ENCODE measurements around the gene THBS3. TPM values are rescaled to one million over a fixed set of nuclear protein-coding genes. Genes with fewer than 3 reads are reported as not detected.
"Not testable (repeated sequence)": the region's sequence is repeated elsewhere in the genome, so short reads cannot be mapped to it uniquely, and the experiment has no call there.

The THBS3 gene
- polyA plus RNA-seq, 5 donors: 37.5 to 47.0 (median 42.8) TPM

DNA sequence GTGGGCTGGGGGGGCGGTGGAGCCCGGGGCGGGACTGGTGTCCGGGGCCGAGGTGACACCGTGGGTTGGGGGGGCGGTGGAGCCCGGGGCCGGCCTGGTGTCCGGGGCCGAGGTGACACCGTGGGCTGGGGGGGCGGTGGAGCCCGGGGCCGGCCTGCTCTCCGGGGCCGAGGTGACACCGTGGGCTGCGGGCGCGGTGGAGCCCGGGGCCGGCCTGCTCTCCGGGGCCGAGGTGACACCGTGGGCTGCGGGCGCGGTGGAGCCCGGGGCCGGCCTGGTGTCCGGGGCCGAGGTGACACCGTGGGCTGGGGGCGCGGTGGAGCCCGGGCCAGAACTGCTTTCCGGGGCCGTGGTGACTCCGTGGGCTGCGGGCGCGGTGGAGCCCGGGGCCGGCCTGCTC is 17.8 kb downstream of the THBS3 start:
- not testable (repeated sequence) for DNase-seq

DNA sequence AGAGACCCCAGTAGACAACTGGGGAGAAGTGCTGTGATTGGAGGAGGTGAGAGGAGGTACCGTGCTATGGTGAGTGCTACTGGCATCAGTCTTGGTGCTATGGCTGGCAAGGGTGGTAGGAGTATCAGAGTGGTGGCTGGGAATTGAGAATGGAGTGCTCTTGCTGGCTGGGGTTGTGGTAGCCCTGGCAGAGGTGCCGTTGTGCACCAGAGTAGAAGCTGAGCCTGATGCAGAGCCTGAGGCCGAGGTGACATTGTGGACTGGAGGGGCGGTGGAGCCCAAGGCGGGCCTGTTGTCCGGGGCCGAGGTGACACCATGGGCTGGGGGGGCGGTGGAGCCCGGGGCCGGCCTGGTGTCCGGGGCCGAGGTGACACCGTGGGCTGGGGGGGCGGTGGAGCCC is 19.4 kb downstream of the THBS3 start:
- DNase-seq: no peak

DNA sequence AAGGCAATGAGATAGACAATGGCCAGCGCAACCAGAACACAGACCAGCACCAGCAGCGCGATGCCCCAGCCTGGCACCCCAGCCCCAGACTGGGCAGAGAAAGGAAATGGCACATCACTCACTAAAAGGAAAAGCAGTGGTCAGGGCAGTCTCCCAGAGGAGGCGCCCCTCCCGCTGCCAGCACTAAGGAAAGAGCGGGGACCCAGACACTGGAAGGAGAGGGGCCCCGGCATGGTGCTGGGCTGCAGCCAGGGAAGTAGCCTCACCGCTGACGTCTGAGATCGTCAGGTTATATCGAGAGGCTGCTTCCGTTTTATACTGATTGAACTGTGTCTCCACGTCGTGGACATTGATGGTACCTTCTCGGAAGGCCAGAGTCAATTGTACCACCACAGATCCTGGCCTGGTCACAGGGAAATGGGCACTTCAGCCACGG is 20.2 kb downstream of the THBS3 start:
- DNase-seq: no peak

DNA sequence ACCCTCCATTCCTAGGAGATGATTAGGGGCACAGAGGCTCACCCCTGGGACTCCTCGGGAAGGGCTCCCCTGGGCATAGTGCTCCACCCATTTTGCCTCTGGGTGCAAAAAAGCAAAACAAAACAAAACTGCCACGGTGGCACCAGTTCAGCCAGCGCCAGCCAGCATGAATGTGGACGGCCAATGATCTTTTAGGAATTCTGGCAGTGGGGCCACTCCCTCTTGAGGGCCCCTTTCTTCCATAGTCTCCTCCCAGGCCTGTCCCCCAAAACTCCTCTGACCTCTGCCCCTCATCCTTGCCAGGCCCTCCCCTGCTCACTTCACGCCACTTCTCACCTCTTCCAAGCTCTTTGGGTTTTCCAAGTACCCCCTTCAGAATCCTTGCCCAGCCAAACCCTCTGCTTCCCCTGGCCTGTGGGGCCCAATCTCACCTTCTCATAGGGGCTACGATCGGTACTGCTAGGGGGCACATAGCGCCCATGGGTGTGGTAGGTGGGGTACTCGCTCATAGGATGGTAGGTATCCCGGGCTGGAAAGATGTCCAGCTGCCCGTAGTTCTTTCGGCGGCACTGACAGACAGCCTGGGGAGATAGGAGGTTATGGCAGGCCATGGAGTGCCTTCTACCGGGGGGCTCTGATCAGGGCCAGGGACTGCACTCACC is 20.8 kb downstream of the THBS3 start:
- DNase-seq: no peak

DNA sequence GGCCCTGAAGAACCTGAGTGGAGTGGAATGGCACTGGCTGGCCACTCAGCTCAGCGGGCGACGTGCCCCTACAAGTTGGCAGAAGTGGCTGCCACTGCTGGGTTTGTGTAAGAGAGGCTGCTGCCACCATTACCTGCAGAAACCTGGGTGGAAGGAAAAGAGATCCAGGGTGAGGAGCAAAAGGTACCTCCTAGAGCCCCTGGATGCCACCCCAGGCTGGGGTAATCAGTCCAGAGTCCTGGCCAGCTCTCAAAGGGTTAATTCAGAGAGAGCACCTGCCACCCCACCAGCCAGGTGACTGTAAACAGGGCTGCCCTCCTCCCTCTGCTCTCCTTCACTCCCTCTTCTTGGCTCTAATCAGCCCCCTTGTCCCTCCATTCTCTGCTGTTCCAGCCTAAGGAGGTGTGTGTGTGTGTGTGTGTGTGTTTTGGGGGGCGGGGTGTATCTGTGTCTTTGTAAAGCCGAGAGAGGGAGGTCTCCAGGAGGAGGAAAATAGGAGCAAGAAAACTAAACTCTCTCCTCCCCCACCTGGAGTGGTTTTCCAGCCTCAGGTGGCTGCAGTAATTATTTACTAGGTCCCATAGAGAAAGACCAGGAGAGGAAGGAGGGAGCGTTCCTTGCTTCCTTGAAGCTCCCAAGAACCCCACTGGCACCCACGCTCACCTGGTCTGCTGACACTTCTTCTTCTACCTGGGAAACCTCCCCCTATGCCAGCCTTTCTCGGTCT is 21.5 kb downstream of the THBS3 start:
- DNase-seq: no peak

DNA sequence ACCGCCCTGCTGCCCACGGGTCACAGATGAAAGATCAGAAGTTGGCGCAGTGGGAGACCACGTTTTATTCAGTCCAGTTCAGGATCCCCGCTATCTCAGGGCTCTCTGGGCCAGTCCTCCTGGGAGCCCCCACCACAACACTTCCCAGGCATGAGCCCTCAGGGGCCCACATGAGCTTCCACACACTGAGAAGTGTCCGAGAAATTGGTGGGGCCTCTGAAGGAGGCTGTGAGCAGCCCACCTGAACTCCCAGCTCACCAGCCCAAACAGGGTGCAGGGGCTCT is 22.0 kb downstream of the THBS3 start:
- DNase-seq: no peak

DNA sequence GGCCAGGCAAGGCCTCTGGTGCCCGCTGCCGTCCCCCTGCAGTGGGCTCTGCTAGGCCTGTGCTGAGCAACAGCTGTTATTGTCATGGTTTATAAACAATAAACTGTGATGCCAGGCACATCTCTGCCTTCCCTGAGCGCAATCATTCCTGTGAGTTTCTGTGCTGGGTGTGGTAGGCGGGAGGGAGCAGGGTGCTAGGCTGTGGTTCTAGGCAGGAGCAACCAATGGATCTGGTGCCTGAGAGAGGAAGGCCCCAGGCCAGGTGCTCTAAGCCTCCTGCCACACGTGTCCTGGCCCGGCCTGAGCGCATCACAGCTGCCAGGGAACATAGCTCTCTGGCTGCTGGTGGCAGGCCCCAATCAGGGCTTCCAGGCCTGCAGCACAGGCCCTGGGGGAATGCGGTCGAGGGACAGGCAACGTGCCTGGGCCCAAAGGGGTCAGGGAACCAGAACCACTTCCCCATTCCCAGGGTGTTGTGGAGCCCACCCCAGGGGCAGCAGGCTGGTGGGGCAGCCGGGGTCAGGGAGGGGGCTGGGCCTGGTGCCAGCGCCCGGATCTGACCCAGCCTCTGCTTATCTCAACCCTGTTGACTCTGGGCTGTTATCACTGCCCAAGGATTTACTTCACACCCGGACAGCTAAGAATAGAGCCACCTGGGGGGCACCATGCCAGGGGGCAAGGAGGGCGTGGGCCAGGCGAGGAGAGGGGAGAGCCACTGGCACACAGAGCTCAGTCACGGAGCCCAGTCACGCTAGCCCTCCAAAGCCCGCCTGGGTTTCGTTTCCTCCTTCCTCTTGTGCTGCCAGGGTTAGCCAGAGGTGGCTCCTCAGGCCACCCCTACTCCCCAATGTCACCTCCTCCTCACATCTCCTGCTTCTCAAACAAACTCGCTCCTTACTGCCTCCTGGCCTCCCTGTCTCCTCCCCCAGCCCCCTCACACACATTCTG is 22.6 kb downstream of the THBS3 start:
- no peak for DNase-seq

DNA sequence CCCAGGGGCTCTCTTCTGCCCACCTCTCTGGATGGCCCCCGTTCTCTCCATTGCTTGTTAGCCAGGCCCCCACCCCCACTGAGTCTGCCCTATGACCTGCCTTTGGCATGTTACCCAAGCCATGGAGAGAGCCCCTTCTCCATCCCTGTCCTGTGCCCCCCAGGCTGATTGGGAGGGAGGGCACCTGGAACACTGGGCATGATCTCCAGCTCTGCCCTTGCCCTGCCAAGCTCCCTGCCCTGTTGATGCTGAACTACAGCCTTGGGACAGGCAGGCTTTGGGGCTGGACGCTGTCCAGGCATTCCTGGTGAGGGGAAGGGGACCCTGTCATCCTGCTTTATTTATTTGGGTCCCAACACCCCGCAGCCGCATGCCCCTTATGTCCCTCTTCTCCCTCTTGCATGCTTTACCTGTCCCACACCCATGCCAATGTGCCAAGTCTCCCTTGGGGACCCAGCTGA is 23.3 kb downstream of the THBS3 start:
- DNase-seq: no peak

DNA sequence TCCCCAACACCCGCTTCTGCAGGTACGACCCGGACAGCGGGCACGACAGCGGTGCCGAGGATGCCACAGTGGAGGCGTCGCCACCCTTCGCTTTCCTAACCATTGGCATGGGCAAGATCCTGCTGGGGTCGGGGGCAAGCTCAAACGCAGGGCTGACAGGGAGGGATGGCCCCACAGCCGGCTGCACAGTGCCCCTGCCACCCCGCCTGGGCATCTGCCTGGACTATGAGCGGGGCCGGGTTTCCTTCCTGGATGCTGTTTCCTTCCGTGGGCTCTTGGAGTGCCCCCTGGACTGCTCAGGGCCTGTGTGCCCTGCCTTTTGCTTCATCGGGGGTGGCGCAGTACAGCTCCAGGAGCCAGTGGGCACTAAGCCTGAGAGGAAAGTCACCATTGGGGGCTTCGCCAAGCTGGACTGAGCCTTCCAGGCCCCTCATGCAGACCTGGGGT is 23.9 kb downstream of the THBS3 start:
- DNase-seq: no peak

DNA sequence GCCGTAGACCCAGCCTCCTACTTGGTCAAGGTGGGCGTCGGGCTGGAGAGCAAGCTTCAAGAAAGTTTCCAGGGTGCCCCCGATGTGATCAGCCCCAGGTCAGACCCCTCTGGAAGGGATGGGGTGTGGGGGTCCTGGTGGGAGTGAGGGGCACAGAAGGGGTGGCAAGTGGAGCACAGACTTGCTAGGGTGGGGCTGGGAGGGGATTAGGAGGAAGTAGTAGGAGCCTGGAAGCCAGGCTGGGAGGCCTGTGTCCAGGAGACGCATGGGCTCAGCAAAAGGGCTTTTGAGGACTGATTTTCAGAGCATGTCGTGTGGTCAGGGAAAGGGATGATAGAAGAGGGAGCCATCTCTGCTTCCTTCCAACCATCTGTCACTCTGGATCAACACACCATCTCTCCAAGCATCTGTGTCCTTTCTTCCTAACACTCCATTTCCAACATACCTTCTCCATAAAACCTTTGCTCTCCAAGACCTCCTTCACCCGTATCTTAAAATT is 25.6 kb downstream of the THBS3 start:
- no peak for DNase-seq

DNA sequence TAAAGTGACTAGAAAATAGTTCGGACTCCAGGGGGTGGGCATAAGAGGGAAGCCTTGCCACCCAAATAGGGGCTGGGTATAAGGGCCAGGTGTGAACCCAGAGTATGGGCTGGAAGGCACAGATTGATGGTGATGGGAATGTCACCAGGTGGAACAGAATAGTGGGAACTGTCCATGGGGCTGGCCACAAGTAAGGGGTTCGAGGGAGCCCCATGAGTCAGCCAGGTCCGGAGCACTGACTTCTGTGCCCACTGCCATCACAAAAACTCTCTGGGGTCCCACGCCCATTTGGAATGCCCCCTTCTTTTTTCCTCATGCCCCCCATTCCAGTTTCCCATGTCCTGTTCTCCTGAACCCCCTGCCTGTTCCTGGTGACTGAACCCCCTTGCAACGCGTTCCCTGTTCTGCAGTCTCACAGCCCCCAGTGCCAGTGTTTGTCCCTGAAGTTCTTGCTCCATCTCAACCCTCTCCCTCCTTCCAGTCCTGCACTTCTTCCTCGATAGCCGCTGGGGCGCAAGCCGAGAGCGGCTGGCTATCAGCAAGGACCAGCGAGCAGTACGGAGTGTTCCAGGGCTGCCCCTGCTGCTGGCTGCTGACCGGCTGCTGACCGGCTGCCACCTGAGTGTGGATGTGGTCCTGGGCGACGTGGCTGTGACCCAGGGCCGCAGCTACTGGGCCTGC is 26.2 kb downstream of the THBS3 start:
- no peak for DNase-seq

DNA sequence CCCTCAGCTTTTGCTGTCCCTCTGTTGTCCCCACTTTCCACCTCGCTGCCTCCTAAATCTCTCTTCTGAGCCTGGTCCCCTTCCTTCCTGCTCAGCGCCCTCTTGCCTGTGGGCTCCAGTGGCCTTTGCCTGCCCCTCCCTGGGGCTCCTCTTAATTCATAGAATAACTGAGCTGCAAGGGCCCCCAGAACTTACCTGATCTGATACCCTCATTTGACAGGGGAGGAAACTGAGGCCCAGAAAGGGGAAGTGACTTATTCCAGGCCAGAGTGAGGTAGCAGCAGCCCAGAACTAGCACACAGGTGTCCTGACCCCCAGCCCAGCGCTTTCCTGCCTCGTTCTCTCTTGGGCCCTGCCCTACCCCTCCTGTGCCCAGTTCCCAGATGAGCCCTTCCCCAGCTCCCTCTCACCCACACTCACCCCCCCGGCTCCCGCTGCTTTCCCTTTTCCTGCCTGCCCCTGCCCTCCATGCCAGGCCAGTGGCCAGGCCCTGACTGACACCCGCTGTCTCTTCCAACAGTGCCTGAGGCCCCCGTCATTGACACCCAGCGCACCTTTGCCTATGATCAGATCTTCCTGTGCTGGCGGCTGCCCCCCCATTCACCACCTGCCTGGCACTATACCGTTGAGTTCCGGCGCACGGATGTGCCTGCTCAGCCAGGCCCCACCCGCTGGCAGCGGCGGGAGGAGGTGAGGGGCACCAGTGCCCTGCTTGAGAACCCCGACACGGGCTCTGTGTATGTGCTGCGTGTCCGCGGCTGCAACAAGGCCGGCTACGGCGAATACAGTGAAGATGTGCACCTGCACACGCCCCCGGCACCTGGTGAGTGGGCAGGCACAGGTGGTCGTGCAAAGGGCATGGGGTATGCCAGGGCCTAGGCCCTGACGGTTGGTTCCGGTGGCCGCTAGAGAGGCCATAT is 28.3 kb downstream of the THBS3 start:
- DNase-seq: no peak

DNA sequence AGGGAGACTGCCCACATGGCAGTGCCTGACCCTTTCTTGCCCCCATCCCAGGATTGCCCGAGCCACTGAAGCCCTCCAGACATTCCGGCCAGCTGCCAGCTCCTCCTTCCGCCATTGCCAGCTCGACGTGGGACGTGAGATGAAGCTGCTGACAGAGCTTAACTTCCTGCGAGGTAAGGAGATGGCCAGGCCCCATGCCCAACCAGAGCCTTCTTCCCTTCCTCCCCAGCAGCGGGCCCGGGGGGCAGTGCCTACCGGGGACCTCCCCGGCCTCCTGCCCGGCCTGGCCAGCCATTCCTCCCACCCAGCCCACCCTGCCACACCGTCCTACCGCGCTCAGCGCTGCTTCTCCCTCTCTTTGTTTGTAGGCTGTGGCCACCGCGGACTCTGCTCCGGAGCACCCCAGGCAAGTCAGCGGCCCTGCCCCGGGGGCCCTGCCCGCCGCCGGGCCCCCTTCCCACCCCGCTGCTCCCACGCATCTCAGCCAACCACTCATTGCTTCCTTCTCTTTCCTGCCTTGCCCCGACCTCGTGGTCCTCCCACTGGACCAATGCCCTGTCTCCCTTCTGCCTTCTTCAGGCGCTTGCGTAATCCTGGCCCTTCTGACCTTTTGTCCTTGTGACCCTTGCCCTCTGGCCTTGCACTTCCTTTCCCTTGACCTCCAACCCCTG is 29.1 kb downstream of the THBS3 start:
- no peak for DNase-seq

DNA sequence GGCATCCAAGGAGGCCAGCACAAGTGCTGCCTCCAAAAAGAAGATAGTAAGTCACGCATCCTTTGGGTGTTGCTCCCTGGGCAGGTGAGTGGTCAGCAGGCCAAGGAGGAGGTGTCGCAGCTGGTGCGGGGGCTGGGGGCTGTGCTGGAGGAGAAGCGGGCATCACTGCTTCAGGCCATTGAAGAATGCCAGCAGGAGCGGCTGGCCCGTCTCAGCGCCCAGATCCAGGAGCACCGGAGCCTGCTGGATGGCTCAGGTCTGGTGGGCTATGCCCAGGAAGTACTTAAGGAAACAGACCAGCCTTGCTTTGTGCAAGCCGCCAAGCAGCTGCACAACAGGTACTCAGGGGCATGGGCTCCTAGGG is 29.8 kb downstream of the THBS3 start:
- no peak for DNase-seq

DNA sequence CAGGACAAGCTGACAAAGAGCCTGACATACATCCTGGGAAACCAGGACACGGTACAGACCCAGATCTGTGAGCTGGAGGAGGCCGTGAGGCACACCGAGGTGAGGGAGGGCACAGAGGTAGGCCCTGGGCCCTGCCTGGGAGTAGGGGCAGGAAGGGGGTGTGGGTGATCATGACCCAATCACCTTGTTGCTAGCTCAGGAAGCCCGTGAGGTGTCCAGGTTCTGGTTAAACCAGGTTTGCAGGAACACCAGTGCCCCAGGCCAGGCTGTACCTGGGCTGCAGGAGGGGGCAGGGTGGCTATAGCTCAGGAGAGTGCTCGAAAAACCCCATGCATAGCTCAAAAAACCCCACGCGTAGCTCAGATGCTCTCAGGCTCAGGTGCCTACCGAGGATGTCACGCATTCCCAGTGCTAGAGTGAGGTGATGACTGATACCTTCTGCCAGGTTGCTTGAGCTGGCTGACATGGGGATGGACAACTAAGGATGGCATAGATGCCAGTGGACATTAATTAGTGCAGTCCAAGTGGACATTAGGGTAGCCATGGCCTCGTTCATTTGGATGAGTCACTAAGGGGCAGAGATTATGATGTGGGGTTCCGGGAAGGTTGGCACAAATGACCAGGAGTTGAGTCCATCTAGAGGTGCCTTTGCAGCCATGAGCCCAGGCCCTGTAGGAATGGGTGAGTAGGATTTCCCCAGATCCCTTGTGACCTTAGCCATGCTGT is 30.3 kb downstream of the THBS3 start:
- no peak for DNase-seq

DNA sequence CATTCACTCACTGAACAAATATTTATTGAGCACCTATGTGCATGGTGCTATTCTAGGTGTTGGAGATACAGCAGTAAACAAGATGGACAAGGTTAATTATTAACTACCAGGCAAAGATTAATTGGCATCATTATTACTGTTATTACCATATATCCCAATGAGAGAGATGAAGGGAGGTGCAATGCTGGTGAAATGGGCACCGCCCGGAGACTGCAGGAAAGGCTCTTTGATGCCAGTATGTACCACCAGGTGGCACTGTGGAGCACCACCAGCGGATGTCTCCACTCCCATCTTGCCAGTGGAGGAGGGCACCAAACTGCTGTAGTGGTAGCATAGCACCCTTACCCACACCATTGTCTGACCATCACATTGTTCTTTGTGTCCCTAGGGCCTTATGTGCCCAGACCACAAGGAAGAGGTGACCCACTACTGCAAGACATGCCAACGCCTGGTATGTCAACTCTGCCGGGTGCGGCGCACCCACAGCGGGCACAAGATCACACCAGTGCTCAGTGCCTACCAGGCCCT is 31.1 kb downstream of the THBS3 start:
- peak in 1 of 2 donors; percentile 71 for DNase-seq

DNA sequence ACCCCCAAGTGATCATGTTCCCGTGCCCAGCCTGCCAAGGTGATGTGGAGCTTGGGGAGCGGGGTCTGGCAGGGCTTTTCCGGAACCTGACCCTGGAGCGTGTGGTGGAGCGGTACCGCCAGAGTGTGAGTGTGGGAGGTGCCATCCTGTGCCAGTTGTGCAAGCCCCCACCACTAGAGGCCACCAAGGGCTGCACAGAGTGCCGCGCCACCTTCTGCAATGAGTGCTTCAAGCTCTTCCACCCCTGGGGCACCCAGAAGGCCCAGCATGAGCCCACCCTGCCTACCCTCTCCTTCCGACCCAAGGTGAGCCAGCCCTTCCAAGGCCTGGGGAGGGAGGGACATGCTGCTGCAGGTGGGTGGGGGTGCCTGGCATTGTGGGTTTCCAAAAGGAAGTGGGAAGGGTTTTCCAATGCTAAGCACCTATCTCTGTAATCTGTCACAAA is 31.7 kb downstream of the THBS3 start:
- no peak for DNase-seq

DNA sequence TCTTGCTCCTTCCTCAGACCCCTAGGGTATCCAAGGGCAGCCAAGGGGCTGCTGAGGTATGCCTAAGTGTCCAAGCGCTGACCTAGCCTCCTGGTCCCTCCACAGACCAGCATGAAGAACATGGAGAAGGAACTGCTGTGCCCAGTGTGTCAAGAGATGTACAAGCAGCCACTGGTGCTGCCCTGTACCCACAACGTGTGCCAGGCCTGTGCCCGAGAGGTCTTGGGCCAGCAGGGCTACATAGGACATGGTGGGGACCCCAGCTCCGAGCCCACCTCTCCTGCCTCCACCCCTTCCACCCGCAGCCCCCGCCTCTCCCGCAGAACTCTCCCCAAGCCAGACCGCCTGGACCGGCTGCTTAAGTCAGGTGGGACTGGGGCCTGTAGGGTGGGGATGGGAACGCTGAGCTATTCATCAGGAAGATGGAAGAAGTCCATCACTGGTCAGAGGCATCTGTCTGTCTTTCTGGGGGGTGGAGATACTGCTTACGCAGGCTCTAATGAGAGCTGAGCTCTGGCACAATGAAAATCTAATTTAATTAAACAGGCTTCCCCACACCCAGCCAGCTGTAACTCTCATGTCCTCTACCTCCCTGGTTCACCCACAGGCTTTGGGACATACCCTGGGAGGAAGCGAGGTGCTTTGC is 32.3 kb downstream of the THBS3 start:
- DNase-seq: no peak
